SIG-M5 treated with dmso at 0.1 percent for 504 hours (cell line): ENCODE data around the gene NBAS.
"Not testable (repeated sequence)": the region's sequence is repeated elsewhere in the genome, so short reads cannot be mapped to it uniquely, and the experiment has no call there.

Experiments used
- DNase-seq: peaks from one replicate; lab custom pipeline; 2025; ENCODE audit not compliant: unreplicated experiment; lab: John Stamatoyannopoulos, UW

NBAS gene

GRCh38 chr2:15427987-15428386 lies 133.1 kb downstream of the NBAS start:
- DNase-seq, result no peak

- DNase-seq, result no peak
These were observed 134.5 kb downstream of the NBAS start for GRCh38 chr2:15426606-15427005.

- no peak for DNase-seq
These were observed 135.4 kb downstream of the NBAS start for GRCh38 chr2:15425712-15426111.

GRCh38 chr2:15421753-15422152 lies 139.4 kb downstream of the NBAS start:
- DNase-seq, result no peak

GRCh38 chr2:15415748-15416147 lies 145.4 kb downstream of the NBAS start:
- no peak for DNase-seq

GRCh38 chr2:15412779-15413178 lies 148.4 kb downstream of the NBAS start:
- no peak for DNase-seq

- no peak for DNase-seq
These were observed 148.8 kb downstream of the NBAS start for GRCh38 chr2:15412309-15412708.

GRCh38 chr2:15410884-15411283 lies 150.2 kb downstream of the NBAS start:
- DNase-seq, result no peak

GRCh38 chr2:15408759-15409158 lies 152.4 kb downstream of the NBAS start:
- DNase-seq, result no peak

GRCh38 chr2:15407666-15408065 lies 153.5 kb downstream of the NBAS start:
- no peak for DNase-seq

GRCh38 chr2:15404511-15404910 lies 156.6 kb downstream of the NBAS start:
- not testable (repeated sequence) for DNase-seq

- no peak for DNase-seq
These were observed 160.8 kb downstream of the NBAS start for GRCh38 chr2:15400240-15400826.

- DNase-seq, result no peak
These were observed 161.9 kb downstream of the NBAS start for GRCh38 chr2:15399241-15399640.

GRCh38 chr2:15391751-15392150 lies 169.4 kb downstream of the NBAS start:
- no peak for DNase-seq

- no peak for DNase-seq
These were observed 171.2 kb downstream of the NBAS start for GRCh38 chr2:15389895-15390294.

GRCh38 chr2:15389326-15389700 lies 171.8 kb downstream of the NBAS start:
- DNase-seq, result no peak

GRCh38 chr2:15388406-15389325 lies 172.5 kb downstream of the NBAS start:
- DNase-seq, result no peak

GRCh38 chr2:15385184-15385583 lies 175.9 kb downstream of the NBAS start:
- DNase-seq, result no peak

- no peak for DNase-seq
These were observed 177.3 kb downstream of the NBAS start for GRCh38 chr2:15383695-15384350.

- DNase-seq, result no peak
These were observed 182.8 kb downstream of the NBAS start for GRCh38 chr2:15378148-15378908.

GRCh38 chr2:15377202-15377601 lies 183.9 kb downstream of the NBAS start:
- no peak for DNase-seq
